Measurements from ENCODE around the gene PCYOX1L.

DNA sequence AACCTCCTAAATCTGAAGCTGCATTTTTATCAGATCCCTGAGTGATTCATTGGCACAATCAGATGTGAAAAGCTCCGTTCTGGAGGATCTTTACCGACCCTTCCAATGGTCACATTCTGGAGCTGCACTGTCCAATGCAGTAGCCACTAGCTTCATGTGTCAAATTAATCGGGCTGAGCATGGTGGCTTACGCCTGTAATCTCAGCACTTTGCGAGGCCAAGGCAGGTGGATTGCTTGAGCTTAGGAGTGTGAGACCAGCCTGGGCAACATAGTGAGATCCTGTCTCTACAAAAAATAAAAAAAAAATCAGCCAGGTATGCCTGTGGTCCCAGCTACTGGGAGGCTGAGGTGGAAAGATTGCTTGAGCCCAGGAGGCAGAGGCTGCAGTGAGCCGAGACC is 17.6 kb downstream of the PCYOX1L start:
- TF ChIP-seq, protein P1, sequence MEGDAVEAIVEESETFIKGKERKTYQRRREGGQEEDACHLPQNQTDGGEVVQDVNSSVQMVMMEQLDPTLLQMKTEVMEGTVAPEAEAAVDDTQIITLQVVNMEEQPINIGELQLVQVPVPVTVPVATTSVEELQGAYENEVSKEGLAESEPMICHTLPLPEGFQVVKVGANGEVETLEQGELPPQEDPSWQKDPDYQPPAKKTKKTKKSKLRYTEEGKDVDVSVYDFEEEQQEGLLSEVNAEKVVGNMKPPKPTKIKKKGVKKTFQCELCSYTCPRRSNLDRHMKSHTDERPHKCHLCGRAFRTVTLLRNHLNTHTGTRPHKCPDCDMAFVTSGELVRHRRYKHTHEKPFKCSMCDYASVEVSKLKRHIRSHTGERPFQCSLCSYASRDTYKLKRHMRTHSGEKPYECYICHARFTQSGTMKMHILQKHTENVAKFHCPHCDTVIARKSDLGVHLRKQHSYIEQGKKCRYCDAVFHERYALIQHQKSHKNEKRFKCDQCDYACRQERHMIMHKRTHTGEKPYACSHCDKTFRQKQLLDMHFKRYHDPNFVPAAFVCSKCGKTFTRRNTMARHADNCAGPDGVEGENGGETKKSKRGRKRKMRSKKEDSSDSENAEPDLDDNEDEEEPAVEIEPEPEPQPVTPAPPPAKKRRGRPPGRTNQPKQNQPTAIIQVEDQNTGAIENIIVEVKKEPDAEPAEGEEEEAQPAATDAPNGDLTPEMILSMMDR (conservative IDR thresholded peaks at IDR 0.05 in 1 of 2, IDR thresholded peaks at IDR 0.05 in 1 of 2; ENCODE audit: low read depth in 1 of 2, low read length in 2 of 2), result no peak
- no peak for TF ChIP-seq EZH2 (IDR thresholded peaks at IDR 0.05; ENCODE audit: low read length, missing control alignments)

Measured in fibroblast of lung (primary cell).